Breast epithelium (tissue), 3 donors: Measurements from ENCODE around the gene DTYMK.

Experiments
- CTCF ChIP-seq, 3 donors: fragments of 450-650 bp; IDR thresholded peaks; one replicate each; pipeline ENCODE4 v1.5.1; 2016 to 2017; ENCODE audit warnings: antibody characterized with exemption in 3 of 3, mild to moderate bottlenecking in 3 of 3, moderate library complexity in 3 of 3
- POLR2A ChIP-seq: fragments of 450-650 bp; IDR thresholded peaks from one replicate; pipeline ENCODE4 v1.6.1; 2016; ENCODE audit warnings: antibody characterized with exemption, mild to moderate bottlenecking, moderate library complexity

GRCh38 chr2:241666627-241667400 is 19.8 kb downstream of the DTYMK start:
- TF ChIP-seq CTCF (IDR thresholded peaks at IDR 0.05) (no peak), POLR2A (no peak)
